ENCODE data around the gene AXIN1. TPM values are rescaled to one million over a fixed set of nuclear protein-coding genes. Genes with fewer than 3 reads are reported as not detected.
A peak's percentile ranks its signal among the peaks of the same experiment; 100 is the strongest.

The AXIN1 gene
- total and polyA plus RNA-seq, 9 of the 15 experiments (the other 6 are each of a cell fraction or from before 2014, with no cell fraction given): 0.42 to 58.0 (median 25.9) TPM

DNA sequence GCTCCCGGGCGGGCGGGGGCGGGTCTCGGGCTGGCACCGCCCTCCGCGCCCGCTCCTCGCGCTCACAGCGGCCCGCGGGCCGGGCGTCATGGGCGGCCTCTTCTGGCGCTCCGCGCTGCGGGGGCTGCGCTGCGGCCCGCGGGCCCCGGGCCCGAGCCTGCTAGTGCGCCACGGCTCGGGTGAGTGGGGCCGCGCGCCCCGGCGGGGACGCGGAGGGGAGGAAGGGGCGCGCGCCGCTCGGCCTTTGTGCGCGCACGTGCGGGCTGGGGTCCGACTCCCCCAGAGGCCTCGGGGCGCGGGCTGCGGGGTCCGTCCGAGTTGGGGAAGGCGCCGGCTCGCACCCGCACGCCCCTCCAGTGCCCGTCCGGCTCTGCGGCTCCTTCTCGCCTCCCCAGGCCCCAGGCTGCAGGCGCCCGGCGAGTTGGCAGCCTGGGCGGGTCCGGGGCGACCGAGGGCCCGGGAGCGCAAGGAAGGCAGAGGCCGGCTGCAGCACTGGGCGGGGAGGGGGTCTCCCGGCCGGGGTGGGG lies 44.7 kb upstream of the AXIN1 start, which contains the start of gene NME4 (continued):
- TF ChIP-seq, protein P1, sequence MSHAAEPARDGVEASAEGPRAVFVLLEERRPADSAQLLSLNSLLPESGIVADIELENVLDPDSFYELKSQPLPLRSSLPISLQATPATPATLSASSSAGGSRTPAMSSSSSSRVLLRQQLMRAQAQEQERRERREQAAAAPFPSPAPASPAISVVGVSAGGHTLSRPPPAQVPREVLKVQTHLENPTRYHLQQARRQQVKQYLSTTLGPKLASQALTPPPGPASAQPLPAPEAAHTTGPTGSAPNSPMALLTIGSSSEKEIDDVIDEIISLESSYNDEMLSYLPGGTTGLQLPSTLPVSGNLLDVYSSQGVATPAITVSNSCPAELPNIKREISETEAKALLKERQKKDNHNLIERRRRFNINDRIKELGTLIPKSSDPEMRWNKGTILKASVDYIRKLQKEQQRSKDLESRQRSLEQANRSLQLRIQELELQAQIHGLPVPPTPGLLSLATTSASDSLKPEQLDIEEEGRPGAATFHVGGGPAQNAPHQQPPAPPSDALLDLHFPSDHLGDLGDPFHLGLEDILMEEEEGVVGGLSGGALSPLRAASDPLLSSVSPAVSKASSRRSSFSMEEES (CRISPR knock-in tag; IDR thresholded peaks at IDR 0.05): no peak
- TF ChIP-seq, protein P2, sequence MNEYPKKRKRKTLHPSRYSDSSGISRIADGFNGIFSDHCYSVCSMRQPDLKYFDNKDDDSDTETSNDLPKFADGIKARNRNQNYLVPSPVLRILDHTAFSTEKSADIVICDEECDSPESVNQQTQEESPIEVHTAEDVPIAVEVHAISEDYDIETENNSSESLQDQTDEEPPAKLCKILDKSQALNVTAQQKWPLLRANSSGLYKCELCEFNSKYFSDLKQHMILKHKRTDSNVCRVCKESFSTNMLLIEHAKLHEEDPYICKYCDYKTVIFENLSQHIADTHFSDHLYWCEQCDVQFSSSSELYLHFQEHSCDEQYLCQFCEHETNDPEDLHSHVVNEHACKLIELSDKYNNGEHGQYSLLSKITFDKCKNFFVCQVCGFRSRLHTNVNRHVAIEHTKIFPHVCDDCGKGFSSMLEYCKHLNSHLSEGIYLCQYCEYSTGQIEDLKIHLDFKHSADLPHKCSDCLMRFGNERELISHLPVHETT (CRISPR knock-in tag; conservative IDR thresholded peaks at IDR 0.05 in 1 of 2, IDR thresholded peaks at IDR 0.05 in 1 of 2): peak in 1 of 2 experiments; percentile 87; a peak in 2 of 4 replicates
- TF ChIP-seq DMBX1 (CRISPR knock-in tag; IDR thresholded peaks at IDR 0.05; ENCODE audit: borderline replicate concordance) (peak; percentile 51), KDM5B (IDR thresholded peaks at IDR 0.05; ENCODE audit: insufficient replicate concordance, low read depth, low read length) (peak; percentile 67), ZEB2 (IDR thresholded peaks at IDR 0.05) (no peak), MXI1 (IDR thresholded peaks at IDR 0.05; ENCODE audit: low read depth, low read length) (no peak), ZNF695 (CRISPR knock-in tag; IDR thresholded peaks at IDR 0.05) (no peak), ETV5 (CRISPR knock-in tag; IDR thresholded peaks at IDR 0.05; ENCODE audit: low read depth) (no peak), CBFB (CRISPR knock-in tag; IDR thresholded peaks at IDR 0.05) (no peak), LARP7 (IDR thresholded peaks at IDR 0.05) (no peak), ZNF764 (CRISPR knock-in tag; IDR thresholded peaks at IDR 0.05; ENCODE audit: low read depth) (no peak)
- TF ChIP-seq, protein P3, sequence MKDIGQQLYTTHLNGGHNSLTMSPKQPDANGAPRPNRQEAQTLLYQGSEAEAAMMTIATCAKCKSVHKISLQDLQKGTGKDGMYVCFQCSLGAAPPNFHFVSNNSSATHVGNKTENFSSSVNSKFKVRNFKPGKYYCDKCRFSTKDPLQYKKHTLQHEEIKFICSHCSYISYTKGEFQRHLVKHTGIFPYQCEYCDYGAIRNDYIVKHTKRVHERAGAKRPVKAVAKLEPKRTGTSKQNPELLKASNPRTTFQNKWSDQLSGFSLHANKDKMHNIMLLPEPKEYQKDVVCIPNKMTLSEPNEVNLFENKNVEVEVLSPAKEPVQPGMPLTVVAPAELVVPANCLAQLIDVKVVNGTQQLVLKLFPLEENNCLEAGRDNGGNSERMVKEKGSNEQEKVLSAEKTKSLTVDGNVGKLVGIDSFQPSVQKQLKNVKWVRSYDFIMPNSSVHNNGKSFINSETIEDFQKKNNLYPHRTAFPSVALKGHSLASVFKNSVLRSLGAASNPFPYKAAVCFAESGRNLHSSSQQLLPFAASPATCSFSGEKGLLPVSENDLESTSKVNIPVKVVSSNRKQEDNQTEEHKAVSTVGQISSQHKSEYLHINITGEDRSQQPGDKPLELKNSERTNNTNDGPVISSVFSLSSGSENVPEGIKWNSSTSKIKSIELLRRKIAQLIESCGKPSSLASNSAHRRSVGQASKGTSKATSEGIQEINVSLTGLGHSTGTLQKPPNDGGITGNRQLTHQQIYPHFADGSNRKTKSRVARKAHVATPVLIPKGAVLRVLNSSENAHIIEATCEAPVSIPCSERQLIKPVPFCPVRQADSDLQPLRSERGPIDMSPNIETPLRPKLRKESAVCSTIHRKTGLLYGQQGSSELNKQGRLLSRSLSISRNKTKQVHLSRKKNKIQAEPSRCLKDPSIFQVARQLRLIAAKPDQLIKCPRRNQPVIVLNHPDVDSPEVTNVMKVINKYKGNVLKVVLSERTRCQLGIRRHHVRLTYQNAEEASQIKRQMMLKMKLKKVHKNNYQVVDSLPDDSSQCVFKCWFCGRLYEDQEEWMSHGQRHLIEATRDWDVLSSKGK (CRISPR knock-in tag; IDR thresholded peaks at IDR 0.05): no peak
- TF ChIP-seq, protein P4, sequence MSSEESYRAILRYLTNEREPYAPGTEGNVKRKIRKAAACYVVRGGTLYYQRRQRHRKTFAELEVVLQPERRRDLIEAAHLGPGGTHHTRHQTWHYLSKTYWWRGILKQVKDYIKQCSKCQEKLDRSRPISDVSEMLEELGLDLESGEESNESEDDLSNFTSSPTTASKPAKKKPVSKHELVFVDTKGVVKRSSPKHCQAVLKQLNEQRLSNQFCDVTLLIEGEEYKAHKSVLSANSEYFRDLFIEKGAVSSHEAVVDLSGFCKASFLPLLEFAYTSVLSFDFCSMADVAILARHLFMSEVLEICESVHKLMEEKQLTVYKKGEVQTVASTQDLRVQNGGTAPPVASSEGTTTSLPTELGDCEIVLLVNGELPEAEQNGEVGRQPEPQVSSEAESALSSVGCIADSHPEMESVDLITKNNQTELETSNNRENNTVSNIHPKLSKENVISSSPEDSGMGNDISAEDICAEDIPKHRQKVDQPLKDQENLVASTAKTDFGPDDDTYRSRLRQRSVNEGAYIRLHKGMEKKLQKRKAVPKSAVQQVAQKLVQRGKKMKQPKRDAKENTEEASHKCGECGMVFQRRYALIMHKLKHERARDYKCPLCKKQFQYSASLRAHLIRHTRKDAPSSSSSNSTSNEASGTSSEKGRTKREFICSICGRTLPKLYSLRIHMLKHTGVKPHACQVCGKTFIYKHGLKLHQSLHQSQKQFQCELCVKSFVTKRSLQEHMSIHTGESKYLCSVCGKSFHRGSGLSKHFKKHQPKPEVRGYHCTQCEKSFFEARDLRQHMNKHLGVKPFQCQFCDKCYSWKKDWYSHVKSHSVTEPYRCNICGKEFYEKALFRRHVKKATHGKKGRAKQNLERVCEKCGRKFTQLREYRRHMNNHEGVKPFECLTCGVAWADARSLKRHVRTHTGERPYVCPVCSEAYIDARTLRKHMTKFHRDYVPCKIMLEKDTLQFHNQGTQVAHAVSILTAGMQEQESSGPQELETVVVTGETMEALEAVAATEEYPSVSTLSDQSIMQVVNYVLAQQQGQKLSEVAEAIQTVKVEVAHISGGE (CRISPR knock-in tag; IDR thresholded peaks at IDR 0.05): 0 out of 6 replicates have a peak, but pooled peaks of 1 of the 3 experiments have one; percentile 19
- TF ChIP-seq, protein P5, sequence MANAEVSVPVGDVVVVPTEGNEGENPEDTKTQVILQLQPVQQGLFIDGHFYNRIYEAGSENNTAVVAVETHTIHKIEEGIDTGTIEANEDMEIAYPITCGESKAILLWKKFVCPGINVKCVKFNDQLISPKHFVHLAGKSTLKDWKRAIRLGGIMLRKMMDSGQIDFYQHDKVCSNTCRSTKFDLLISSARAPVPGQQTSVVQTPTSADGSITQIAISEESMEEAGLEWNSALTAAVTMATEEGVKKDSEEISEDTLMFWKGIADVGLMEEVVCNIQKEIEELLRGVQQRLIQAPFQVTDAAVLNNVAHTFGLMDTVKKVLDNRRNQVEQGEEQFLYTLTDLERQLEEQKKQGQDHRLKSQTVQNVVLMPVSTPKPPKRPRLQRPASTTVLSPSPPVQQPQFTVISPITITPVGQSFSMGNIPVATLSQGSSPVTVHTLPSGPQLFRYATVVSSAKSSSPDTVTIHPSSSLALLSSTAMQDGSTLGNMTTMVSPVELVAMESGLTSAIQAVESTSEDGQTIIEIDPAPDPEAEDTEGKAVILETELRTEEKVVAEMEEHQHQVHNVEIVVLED (CRISPR knock-in tag; IDR thresholded peaks at IDR 0.05): peak; percentile 64; the same call in 1 of the 2 replicates

Measured in K562 (cell line).